HG02798 (cell line): Measurements from ENCODE around the gene TBX18.

ENCODE experiments used
- ATAC-seq: cut with Tn5 transposase; IDR thresholded peaks from one replicate; pipeline ENCODE4 v1.9.1; 2021; ENCODE audit warnings: mild to moderate bottlenecking; ENCODE audit not compliant: unreplicated experiment, poor library complexity

Gene TBX18

GRCh38 chr6:84638286-84638685 lies 126.1 kb downstream of the TBX18 start:
- ATAC-seq, result no peak
